Cortex of kidney (tissue), 1 donor: Measurements from ENCODE around the gene PPP6R3.

Experiments used
- DNase-seq: peaks from one replicate; lab custom pipeline; 2025; lab: John Stamatoyannopoulos, UW

PPP6R3 gene

DNA sequence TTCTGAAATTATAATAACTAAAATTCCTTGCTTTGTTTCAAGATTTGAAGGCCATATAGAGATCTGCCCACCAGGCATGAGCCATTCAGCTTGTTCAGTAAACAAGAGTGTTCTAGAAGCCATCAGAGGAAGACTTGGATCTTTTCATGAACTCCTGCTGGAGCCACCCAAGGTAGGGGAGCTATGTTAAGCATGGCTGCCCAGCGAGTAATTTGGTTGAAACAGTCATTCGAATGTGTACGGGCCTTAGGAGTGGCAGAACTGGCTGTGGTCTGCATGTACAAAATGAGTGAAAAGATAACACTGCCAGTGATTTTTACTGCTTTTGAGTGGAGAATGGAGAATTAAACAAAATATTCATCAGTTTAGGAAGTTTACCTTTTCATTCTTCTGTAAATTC is 103.7 kb downstream of the PPP6R3 start:
- DNase-seq, result no peak

DNA sequence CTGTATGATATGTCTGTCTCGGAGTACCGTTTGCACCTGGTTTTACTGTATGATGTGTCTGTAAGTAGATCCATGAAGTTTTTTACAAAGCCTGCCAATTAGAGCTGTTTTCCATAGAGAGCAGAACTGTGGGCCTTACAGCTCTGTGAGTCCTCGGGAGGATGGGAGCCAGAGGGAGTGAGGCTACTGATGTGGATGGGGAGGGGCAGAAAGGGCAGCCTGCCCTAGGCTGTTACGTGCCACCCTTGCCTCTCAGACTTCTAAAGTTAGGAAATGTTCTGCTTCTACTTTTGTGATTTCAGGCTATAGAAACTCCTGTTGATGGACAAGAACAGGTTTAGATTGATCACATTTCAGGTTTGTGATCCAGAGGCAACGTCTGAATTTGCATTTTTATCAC is 105.2 kb downstream of the PPP6R3 start:
- no peak for DNase-seq

DNA sequence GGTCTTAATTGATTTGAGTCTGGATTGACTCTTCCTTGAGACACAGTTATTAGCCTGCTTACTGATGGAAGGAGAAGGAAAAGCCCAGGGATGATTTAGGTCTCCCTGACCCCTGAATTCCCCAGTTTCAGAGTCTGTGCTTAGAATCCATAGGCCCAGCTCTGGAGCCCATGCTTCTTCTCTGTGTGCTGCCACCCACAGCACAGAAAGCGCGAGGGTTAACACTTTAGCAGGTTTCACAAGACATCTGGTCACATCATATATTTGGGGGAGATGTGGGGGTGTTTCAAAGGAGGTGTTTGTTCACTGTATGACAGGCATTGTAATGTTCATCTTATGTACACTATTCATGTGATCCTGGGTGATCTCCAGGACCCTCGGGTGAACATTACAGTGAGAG is 107.0 kb downstream of the PPP6R3 start:
- no peak for DNase-seq

DNA sequence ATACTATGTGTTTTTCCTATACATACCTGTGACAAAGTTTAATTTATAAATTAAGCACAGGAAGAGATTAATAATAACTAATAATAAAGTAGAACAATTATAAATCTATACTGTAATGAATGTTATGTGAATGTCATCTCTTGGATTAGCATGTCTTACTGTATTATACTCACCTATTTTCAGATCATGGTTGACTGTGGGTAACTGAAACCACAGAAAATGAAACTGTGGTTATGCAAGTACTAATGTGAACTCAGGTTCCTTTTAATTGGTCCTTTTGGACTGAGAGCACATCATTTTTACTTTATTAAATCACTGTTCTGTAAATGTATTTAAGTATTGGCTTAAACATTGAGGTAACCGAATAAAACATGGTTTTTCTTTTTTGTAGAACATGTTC is 108.8 kb downstream of the PPP6R3 start:
- DNase-seq, result no peak

DNA sequence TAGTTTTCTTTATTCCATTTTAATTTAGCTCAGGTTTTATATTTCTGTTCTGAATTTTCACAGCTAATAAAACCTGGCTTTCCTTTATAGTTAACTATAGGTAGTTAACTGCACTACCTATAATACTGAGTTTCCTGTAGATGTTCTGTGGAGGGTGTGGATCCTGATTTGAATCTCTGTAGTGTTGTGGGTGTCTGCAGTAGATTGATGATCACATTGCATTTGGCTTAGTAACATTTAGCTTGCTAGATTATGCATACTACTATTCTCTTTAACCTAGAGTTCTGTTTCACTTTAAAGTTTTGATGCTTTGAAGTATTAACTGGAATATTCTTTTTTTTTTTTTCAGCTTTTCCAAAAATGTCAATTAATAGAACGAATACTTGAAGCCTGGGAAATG is 110.1 kb downstream of the PPP6R3 start:
- no peak for DNase-seq

DNA sequence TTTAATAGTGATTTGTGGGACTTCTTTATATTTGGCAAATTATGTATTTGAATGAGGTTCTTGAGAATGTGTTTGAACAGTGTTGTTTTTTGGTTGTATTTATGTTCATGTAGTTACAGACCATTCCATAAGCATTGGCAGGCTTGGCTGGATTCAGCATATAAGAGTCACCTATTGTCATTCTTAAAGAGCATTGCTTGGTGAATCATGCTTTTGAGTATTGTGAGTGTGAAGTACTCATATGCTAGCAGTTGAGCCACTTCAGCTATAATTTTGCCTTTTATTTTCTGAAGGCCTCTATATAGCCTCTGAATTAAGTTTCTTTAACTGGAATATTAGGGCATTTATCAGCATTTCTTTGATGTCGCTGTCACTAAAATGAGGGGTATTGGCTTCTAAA is 113.8 kb downstream of the PPP6R3 start:
- no peak for DNase-seq

DNA sequence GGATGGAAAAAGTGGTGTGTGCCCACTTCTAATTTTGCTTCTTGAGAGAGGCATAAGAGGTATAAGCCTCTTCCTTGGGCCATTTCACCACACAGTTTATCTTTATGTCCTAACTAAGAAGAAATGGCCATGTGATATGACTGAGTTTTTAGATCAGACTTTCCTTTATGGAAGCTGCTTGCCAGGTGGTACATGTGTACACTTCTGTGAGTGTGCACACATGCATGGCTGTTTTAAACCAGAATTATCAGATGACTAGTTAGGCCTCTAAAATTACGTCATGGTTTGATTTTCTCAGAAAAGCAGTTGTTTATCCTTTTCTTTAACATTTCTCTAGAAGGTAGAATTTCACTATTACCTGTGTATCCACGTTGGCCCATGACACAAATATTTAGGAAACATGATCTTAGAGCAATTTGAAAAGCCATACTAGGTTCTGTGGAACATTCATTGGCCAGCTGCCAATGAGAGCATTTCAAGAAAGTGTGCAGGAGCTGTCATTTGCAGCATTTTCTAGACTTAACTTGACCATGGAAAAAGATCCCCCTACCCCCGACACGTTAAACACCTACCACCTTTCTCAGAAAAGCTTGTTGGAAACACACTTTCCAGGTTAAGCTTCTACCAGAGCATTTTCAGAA is 114.6 kb downstream of the PPP6R3 start:
- no peak for DNase-seq

DNA sequence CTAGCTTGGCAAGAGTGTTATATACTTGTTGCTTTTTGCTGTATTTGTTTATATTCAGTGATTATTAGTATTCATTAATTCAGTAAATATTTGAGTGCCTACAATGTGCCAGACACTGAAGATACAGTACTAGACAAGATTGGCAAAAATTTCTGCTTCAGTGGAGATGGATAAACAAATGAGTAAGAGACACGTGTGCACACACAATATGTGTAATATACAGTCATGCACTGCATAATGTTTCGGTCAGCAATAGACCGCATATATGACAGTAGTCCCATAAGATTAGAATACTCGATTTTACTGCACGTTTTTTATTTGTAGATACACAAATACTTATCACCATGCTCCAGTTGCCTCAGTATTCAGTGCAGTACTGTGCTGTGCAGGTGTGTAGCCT is 118.9 kb downstream of the PPP6R3 start:
- DNase-seq, result no peak

DNA sequence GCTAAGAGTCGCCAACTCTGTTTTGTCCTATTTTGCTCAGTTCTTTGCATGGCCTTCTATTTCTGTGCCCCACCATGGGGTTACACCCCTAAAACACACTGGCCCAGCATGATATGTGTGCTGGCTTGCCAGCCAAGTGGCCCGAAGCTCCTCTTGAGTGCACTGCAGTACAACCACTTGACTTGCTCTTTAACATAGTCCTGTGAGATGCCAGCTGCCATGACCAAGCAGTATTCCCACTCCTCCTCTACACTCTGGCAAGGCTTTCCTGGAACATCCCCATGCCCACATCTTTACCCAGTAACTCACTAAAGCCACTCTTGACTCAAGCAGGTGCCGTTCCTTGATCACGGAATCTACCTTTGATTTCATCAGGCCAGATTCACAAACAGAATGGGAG is 120.9 kb downstream of the PPP6R3 start:
- DNase-seq, result no peak

DNA sequence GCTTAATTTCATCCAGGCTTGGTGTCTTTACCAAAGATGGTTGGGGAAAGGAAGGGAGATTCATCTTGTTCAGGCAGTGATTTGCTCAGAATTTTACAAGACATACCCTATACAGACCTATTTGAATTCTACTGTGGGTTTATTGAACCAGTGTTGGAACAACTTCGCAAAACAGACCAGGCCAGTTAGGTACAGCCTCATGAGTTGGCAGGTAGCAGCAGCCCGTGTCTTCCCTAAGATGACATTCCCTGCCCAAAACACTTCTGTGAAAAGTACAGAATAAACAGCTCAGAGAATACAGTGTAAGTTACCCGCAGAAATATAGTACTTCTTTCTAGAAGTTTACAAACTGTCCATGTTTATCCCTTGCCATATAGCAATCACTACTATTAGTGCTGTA is 121.3 kb downstream of the PPP6R3 start:
- DNase-seq, result no peak

DNA sequence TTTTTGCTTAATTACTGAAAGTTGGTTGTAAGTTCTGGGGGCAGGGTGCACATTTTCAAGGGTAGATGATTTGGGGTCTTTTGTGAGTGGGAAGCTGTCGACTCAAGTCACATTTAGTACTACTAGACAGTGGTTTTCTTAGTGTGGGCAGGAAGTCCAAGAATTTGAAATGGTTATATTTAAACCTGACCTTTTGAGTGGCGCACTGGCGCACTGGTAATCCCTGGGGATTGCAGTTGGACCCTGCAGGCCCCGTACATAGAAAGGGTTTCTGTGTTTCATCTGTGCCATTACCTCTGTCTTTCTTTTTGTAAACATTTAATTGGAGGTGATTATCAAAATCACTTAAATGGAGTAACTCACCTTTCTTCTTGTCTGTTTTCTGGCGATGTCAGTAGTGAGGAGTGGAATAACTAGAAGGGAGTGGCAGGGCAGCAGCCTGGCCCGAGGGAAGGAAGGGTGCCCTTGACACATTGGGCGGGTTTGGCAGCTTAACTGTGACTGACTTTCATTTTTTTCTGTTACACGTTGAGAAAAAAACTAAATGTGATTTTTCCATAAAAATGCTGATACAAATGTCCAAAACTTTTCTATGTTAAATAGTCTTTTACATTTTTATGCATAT is 122.0 kb downstream of the PPP6R3 start:
- no peak for DNase-seq

DNA sequence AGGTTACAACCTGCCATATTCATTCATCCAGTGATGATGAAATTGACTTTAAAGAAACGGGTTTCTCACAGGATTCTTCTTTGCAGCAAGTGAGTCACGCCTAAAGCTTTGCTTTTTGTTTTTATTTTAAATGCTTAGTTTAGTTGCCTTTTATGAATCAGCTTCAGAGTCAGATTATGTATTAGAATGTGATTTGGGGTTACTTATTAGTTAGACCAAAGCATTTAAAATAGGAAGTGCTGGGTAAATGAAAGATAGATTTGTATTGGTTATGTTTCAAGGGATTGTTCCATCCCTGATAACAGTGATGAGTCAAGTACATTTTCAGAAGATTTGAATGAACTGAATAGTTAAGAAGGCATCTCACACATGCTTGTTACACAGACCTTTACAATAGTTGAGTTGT is 122.5 kb downstream of the PPP6R3 start:
- DNase-seq, result no peak

DNA sequence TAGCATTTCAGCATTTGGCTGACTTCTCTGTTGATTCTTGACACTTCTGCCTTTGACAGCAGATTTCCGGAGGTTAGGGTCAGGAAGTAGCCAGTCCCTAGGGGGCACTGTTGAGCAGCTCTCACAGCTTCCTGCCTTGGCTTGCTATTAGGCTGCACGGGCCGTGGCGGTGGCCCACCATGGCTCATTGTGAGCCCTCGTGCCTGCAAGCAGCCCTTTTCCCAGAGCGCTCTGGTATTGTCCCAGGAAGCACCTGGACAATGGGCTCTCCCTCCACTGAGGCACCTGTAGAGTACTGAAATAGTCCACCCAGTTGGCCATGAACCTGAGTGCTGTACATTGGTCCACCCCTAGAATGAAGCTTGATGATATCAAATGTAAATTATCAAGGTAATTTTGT is 123.5 kb downstream of the PPP6R3 start:
- DNase-seq, result no peak

DNA sequence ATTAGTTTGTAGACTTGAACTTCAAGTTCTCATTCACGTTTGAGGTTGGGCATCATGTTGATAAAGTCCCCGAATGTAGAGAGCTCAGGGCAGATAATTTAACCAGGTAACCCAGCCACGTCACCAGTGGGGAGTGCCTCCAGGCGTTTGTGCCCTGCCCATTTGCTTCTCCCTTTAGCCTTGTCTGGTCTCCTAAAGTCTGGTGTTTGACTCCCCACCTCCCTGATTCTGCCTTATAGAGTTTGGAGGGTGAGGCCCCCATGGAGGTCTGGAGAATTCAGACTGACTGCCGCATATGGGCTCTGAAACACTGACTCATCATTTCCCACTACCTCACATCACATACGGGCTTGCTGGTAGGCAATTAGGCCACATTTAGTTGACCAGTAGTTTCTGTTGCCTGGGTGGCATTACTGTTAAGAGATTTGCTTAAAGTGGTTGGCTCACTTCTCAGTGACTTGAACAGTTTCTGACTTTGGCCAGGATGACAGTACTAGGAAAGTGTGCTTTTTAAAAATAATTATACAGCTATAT is 124.5 kb downstream of the PPP6R3 start:
- no peak for DNase-seq

DNA sequence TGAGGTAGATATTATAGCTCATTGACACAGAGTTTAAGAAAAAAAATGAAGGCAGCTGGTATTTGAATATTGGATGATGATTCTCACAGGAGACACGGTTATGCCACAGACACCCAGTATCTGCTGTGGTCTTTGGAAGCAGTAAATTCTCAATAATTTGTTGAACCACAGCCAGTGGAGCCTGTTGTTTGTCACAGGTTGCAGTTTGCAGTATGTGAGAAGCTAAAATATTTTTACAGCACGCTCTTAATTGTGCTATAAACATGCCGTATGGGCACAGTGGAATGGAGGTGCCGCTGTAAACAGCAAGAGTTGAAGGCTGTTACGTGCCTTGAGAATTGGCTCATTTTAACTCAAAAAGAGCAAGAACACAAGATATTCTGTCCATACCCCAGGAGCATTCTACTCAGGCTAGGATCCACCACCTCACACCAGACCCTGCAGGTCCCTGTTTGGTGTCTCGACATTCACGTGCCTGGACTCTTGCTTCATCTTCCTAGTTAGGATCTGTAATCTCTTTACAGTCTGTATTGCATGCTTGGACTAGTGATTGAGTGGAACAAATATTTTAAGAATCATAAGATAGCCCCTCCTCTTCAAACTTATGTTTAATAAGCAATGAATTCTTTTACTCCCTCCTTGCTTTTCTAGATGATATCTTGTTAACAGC is 129.1 kb downstream of the PPP6R3 start:
- DNase-seq, result no peak

DNA sequence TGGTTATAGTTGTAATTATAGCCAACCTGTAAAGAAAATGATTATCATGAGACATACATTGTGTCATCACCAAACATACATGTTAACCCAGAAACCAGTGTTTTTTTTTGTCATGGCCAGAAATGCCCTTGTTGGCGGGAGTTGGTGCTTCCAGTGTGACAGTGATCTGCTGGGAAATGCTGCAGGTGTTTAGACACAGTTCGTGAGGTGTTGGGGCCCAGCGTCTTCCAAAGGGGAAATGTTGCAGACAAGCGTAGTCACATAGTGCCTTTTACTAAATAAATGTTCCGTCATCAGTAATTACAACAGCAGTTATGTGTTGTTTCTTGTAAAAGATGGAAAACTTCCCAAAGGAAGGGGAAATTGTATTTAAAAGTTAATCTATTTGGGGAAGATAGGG is 131.2 kb downstream of the PPP6R3 start:
- no peak for DNase-seq

DNA sequence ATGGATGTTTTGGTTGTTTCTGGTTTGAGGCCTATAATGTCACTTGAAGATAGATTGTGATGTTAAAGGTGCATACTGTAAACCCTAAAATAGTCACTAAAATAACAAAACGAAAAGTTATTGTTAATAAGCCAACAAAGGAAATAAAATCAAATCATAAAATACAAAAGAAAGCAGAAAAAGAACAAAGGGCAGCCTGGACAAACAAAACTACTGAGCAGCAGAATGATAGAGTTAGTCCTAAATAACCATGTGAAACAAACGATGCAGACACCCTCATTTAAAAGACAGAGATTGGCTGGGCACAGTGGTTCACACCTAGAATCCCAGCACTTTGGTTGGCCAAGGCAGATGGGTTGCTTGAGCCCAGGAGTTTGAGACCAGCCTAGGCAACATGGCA is 132.9 kb downstream of the PPP6R3 start:
- DNase-seq, result no peak

DNA sequence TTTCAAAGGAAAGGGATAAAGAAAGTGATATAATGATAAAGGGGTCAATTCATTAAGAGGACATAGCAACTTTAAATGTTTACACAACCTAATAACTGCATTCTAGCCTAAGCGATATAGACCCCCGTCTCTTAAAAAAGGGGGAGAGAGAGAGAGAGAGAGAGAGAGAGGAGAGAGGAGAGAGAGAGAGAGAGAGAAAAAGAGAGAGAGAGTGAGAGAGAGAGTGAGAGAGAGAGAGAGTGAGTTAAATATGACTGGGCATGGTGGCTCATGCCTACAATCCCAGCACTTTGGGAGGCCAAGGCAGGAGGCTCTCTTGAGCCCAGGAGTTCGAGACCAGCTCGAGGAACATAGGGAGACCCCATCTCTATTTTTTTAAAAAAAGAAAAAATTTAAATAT is 133.6 kb downstream of the PPP6R3 start:
- no peak for DNase-seq

DNA sequence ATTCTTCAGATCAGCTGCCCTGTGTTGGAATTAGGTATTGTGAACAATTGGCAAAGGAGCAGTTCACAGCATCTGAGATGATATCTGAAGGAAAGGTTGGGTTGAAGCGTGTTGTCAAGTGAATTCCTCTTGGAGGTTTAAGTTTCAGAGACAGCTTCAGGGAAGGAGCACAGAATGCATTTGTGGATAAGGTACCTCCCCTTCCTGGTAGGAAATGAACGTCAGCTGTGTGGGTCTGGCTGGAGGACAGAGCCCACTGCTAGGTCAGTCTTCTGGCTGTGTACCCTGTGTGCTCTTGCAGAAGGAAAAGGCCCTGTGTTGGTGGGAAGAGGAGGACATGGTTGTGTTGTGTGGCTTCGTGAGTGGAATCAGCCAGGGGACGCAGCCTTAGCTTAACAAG is 135.7 kb downstream of the PPP6R3 start:
- no peak for DNase-seq

DNA sequence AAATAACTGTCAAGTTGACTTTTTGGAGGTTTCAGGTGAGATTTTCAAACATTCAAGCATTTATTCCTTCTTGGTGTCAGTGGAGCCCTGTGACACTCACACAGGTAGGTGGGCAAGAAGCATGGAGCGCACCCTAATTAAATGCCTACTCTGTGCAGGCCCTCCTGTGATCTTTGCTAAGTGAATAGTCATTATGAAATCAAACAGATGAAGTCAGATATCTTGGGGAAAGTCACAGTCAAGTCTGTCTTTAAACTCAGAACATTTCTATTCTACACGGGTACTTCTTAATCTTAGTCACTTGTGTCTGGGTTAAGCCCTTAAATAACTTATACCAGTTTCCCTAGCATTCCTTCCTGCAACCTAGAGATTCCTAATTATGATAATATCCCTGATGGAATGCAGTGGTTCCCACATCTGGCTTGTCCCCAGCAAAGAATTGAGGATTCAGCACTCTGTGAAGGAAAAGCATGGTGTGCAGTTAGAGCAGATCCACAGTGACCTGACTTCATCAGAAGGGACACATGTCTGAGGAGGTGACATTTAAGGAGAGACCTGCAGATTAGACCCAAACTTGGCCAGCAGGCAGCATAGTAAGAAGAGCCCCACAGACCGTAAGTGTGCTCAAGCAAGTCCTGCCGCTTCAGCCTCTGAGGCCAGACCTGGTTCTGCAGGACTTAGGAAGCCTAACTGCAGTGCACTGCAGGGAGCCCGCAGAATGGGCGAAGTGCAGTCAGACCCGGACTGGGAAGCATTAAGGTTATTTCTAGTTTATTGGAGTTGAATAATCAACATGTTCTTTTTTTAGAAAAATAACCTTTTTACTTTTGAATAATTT is 138.5 kb downstream of the PPP6R3 start:
- no peak for DNase-seq

DNA sequence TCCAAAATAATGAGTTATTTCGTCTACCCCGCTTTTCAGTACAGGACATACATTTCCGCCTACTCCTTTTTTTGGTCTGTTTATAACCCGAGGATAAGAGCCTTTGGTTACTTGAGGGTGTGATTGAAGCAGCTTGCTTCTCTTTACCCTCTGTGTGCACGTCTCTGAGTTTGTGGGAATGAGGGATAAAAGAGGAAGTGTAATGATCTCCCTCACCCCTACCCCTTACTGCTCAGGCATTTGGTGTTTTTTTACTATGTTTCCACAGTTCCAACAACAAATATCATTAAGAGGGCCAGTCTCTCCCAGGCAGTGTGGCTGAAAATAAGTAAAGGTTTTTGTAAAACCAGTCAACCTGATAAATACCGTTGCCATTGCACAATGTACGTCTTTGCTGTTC is 140.6 kb downstream of the PPP6R3 start:
- no peak for DNase-seq

DNA sequence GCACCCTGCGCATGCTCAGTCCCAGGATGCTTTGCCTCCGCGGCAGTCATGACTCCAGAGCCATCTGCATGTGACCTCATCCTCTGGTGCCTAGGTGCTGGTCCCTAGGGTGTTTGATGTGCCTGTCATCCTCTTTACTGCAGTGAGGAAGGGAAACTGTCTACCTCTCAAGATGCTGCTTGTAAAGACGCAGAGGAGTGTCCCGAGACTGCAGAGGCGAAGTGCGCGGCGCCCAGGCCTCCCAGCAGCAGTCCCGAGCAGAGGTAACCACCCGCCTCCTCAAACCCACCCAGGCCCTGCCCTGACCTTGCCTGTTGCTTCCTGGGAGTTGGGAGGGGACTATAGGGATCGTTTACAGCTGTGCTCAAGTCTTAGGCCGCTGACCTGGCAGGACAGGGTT is 149.2 kb downstream of the PPP6R3 start:
- no peak for DNase-seq
